ENCODE data around the gene PCDHB3. TPM values are rescaled to one million over a fixed set of nuclear protein-coding genes. Genes with fewer than 3 reads are reported as not detected.

The PCDHB3 gene
- polyA plus RNA-seq: 3.7 and 7.5 TPM in 2 replicates

DNA sequence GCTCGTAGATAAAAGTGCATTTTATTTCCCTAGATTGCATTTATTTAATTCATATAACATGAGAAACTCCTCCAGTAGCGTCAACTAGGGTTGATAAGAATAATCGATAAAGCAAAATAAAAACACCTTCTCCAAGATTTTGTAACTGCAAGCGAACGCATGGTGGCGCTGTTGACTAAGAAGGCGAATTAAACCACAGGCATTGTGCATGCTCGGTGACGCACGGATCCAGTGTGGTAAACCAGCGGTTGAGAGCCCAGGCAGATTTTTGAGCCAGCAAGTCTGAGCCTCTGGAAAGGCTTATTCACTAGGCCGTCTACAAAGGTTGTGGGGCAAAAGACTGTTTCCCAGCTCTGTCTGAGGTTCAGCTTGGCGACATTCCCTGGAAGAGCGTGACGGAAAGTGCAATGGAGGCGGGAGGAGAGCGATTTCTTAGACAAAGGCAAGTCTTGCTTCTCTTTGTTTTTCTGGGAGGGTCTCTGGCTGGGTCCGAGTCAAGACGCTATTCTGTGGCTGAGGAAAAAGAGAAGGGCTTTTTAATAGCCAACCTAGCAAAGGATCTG is at the start of gene PCDHB3:
Gene PCDHB3 (plus strand): TSS at position 231 of the 563 bp plus-strand sequence. CDS start 177 bp downstream, at position 408.

DNA sequence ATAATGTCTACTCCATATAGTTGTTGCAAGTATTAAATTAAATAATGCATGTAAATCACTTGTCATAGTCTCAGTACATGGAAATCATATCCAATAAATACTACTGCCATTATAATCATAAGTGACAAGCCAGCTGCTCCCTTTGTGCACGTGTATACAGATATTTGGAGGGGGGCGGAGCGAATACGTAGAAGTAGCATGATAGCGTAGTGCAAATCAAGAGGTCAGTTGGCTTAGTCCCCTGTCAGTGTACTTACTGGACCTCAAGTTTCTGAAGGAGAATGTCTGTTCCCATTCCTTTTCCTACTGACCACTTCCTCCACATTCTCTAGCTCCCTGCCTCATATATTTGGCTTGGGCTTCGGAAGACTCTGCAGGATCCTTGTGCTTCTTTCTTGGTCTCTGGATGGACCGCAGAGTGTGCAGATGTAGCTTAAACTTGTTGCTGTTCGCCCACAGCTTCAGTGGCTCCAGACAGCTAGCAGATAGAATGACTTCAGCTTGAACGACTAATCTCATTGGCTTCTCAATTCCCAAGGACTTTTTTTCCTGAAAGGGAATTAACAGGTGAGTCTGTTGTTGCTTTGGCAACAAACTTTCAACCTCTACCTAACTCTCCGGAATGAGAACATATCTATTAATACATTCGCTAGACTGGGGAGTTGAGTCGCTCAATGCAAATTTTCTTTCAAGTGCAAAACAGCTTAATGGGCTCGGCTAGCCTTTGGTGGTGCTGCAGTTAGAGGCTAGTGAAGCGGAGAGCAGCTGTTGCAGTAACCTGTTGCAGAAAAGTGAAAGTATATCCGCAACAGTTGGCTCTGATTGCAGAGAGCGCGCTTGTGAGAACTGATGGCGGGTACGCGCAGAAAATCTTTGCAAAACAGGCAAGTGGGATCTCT is 49.4 kb upstream of the PCDHB3 start, which contains the start of gene PCDHB1:
Gene PCDHB1 (plus strand): TSS at position 753 of the 899 bp plus-strand sequence. CDS start 97 bp downstream, at position 850.

DNA sequence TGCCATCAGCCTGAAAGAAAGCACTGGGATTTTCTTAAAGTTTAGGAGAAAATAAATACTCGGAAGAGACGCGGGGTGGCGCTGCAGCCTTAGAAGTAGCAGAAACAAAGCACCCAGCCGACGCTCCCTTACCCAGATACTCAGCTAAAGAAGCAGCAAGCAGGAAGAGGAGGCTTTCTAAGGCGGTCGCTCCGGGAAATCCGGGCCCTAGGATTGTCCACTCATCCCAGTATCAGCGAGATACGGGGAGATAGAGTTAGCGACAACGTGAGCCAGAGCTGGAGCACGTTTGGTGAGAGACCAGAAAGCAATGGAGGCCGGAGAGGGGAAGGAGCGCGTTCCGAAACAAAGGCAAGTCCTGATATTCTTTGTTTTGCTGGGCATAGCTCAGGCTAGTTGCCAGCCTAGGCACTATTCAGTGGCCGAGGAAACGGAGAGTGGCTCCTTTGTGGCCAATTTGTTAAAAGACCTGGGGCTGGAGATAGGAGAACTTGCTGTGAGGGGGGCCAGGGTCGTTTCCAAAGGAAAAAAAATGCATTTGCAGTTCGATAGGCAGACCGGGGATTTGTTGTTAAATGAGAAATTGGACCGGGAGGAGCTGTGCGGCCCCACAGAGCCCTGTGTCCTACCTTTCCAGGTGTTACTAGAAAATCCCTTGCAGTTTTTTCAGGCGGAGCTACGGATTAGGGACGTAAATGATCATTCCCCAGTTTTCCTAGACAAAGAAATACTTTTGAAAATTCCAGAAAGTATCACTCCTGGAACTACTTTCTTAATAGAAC is 5.6 kb upstream of the PCDHB3 start, which contains the start of gene PCDHB2:
Gene PCDHB2 (plus strand): TSS at position 135 of the 782 bp plus-strand sequence. CDS start 176 bp downstream, at position 311.

DNA sequence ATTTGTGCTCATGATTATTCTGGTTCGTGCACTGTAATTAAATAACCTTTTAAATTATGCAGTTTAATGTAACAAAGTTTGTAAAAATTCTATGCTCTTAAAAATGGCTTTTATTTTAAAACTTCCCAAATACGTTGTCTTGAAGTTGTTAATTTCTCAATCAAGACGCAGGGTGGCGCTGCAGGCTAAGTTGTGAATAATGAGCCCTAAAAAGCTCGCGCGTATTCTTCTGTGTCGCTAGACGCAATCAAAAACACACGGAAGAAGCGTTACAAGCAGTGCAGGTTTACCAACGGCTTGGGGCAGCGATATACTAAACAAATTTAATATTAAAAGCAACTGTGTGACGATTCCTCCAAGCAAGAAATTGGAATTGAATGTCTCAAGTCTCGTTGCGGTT is 21.3 kb downstream of the PCDHB3 start, which contains the start of gene PCDHB4:
Gene PCDHB4 (plus strand): TSS at position 256 of the 400 bp plus-strand sequence. CDS start 181 bp downstream, outside the sequence.

DNA sequence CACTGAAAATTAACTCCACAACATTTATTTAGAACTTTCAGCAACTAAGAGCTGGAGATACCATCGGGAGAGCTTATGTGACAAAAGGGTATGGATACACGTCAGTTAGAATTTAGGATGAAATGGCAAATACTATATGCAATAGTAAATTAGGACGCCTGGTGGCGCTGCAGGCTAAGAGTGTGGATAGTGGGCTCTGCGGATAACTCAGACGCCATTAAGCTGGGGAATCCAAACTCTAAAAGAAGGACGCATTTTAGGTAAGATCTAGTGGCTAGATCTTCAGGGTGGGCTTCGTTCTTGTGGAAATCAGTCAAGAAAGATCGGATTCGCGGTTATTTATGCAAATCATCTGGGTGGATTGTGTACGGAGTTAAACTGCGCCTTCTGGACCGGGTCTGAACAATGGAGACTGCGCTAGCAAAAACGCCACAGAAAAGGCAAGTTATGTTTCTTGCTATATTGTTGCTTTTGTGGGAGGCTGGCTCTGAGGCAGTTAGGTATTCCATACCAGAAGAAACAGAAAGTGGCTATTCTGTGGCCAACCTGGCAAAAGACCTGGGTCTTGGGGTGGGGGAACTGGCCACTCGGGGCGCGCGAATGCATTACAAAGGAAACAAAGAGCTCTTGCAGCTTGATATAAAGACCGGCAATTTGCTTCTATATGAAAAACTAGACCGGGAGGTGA is 34.9 kb downstream of the PCDHB3 start, which contains the start of gene PCDHB5:
Gene PCDHB5 (plus strand): TSS at position 177 of the 688 bp plus-strand sequence. CDS start 229 bp downstream, at position 406.

DNA sequence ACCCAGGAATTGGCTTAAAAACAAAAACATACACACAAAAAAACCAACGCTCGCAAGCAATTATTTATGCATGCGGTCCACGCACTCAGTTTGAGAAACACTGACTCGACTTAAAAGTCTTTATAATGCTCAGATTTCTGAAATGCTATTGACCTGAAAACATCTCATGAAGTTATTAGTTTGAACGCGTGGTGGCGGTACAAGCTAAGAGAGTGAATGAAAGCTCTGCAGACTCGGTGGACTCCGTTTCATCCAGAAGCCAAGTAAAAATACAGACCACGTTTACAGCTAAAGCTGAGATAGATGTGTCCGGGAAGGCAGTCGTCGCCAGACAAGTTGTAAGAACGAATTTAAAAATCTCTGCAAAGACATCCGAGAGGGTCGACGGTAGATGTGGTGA is 49.5 kb downstream of the PCDHB3 start, which contains the start of gene PCDHB6:
Gene PCDHB6 (plus strand): TSS at position 246 of the 400 bp plus-strand sequence. CDS start 201 bp downstream, outside the sequence.

Other genes starting within 250 kb of the PCDHB3 start
- 13.4 and 23.1 TPM in 2 replicates for gene PCDHA10, start 244.6 kb upstream of the PCDHB3 start, polyA plus RNA-seq
- 2.2 and 2.8 TPM in 2 replicates for gene PCDHA11, start 231.5 kb upstream of the PCDHB3 start, polyA plus RNA-seq
- 1.1 and 1.2 TPM in 2 replicates for gene PCDHA12, start 225.2 kb upstream of the PCDHB3 start, polyA plus RNA-seq
- gene PCDHA13, start 218.3 kb upstream of the PCDHB3 start, polyA plus RNA-seq: 12.7 and 31.9 TPM in 2 replicates
- 11.6 and 30.0 TPM in 2 replicates for gene PCDHAC1, start 174.2 kb upstream of the PCDHB3 start, polyA plus RNA-seq
- 22.6 and 36.9 TPM in 2 replicates for gene PCDHAC2, start 134.0 kb upstream of the PCDHB3 start, polyA plus RNA-seq
- gene PCDHB1, start 49.1 kb upstream of the PCDHB3 start, polyA plus RNA-seq: not detected in 2 replicates
- 4.7 and 8.3 TPM in 2 replicates for gene PCDHB2, start 5.9 kb upstream of the PCDHB3 start, polyA plus RNA-seq
- 6.0 and 16.8 TPM in 2 replicates for gene PCDHB4, start 21.3 kb downstream of the PCDHB3 start, polyA plus RNA-seq
- 2.1 and 4.8 TPM in 2 replicates for gene PCDHB5, start 34.7 kb downstream of the PCDHB3 start, polyA plus RNA-seq
- 1.0 and 1.4 TPM in 2 replicates for gene PCDHB6, start 49.6 kb downstream of the PCDHB3 start, polyA plus RNA-seq
- 0.78 TPM in 1 of 2 replicates, not detected in the other for gene PCDHB7, start 72.2 kb downstream of the PCDHB3 start, polyA plus RNA-seq
- gene PCDHB8, start 77.3 kb downstream of the PCDHB3 start, polyA plus RNA-seq: not detected in 2 replicates
- 0.09 and 0.70 TPM in 2 replicates for gene PCDHB16, start 81.9 kb downstream of the PCDHB3 start, polyA plus RNA-seq
- gene PCDHB9, start 86.7 kb downstream of the PCDHB3 start, polyA plus RNA-seq: 0.21 and 0.81 TPM in 2 replicates
- 1.2 and 3.6 TPM in 2 replicates for gene PCDHB10, start 91.9 kb downstream of the PCDHB3 start, polyA plus RNA-seq
- gene PCDHB11, start 99.2 kb downstream of the PCDHB3 start, polyA plus RNA-seq: 1.1 and 1.6 TPM in 2 replicates
- 2.6 and 2.8 TPM in 2 replicates for gene PCDHB12, start 108.2 kb downstream of the PCDHB3 start, polyA plus RNA-seq
- gene PCDHB13, start 113.4 kb downstream of the PCDHB3 start, polyA plus RNA-seq: 2.0 and 5.2 TPM in 2 replicates
- 5.3 and 5.4 TPM in 2 replicates for gene PCDHB14, start 122.9 kb downstream of the PCDHB3 start, polyA plus RNA-seq
- 28.7 and 30.0 TPM in 2 replicates for gene PCDHB15, start 144.9 kb downstream of the PCDHB3 start, polyA plus RNA-seq
- not detected in 2 replicates for gene SLC25A2, start 203.6 kb downstream of the PCDHB3 start, polyA plus RNA-seq
- 374 and 453 TPM in 2 replicates for gene TAF7, start 220.3 kb downstream of the PCDHB3 start, polyA plus RNA-seq
- 0.69 TPM in 1 of 2 replicates, not detected in the other for gene PCDHGA1, start 230.0 kb downstream of the PCDHB3 start, polyA plus RNA-seq
- 1.9 TPM in 1 of 2 replicates, not detected in the other for gene PCDHGA2, start 238.3 kb downstream of the PCDHB3 start, polyA plus RNA-seq
- gene PCDHGA3, start 243.4 kb downstream of the PCDHB3 start, polyA plus RNA-seq: 1.3 and 4.3 TPM in 2 replicates
- gene PCDHGB1, start 249.6 kb downstream of the PCDHB3 start, polyA plus RNA-seq: not detected in 2 replicates

All from Purkinje cell (primary cell).